ENCODE measurements around the gene DLL1. TPM values are rescaled to one million over a fixed set of nuclear protein-coding genes. Genes with fewer than 3 reads are reported as not detected.

DLL1 gene
- total and polyA plus RNA-seq, 9 of the 15 experiments (the other 6 are each of a cell fraction or from before 2014, with no cell fraction given) = not detected

DNA sequence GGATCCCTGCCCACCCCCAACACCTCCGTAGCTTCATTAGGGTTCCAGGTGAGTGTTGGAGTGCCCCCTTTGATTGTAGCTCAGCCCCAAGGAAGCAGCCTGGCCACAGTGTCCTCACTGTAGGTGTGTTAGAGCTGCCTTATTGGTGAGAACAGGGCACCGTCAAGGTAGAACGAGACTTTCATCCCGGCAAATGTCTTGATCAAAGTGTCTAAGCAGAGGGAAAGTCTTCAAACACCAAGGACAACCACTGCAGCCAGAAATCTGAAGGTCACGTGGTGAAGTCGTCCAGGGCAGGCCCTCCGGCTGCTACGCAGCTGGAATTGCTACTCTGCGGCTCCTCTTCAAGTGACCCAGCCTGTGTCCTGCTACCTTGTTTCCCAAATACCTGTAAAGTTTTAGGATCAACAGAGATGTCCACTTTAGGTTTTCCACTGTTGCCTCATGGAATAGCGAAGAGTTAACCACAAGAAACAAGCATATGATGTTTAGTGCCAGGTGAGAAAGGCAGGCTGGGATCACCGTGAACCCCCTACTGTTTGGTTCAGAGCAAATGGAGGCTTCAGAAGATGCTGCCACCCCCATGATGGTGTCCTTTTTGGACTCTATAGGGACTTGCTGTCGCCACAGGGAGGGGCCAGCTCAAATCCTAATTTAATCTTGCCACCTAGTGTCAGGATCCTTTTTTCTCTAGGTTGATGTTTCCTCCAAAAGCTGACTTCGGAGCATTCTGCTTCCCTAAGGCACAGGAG, 1.7 kb upstream of the DLL1 start (continued):
- TF ChIP-seq TSC22D4 (tag; IDR thresholded peaks at IDR 0.05) (no peak), NFATC3 (IDR thresholded peaks at IDR 0.05) (no peak), PTRF (tag; IDR thresholded peaks at IDR 0.05) (no peak), NELFE (IDR thresholded peaks at IDR 0.05; ENCODE audit: insufficient read depth, insufficient read length) (no peak), YY1 (IDR thresholded peaks at IDR 0.05; ENCODE audit: borderline replicate concordance in 1 of 3, control insufficient read depth in 1 of 3, extremely low read depth in 1 of 3, insufficient read depth in 3 of 3, insufficient read length in 1 of 3, insufficient replicate concordance in 2 of 3, low read depth in 1 of 3, low read length in 2 of 3) (peak in 1 of 3 experiments; percentile 41)
- TF ChIP-seq, protein P1, sequence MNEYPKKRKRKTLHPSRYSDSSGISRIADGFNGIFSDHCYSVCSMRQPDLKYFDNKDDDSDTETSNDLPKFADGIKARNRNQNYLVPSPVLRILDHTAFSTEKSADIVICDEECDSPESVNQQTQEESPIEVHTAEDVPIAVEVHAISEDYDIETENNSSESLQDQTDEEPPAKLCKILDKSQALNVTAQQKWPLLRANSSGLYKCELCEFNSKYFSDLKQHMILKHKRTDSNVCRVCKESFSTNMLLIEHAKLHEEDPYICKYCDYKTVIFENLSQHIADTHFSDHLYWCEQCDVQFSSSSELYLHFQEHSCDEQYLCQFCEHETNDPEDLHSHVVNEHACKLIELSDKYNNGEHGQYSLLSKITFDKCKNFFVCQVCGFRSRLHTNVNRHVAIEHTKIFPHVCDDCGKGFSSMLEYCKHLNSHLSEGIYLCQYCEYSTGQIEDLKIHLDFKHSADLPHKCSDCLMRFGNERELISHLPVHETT (CRISPR knock-in tag; conservative IDR thresholded peaks at IDR 0.05 in 1 of 2, IDR thresholded peaks at IDR 0.05 in 1 of 2) = no peak
- TF ChIP-seq, protein P2, sequence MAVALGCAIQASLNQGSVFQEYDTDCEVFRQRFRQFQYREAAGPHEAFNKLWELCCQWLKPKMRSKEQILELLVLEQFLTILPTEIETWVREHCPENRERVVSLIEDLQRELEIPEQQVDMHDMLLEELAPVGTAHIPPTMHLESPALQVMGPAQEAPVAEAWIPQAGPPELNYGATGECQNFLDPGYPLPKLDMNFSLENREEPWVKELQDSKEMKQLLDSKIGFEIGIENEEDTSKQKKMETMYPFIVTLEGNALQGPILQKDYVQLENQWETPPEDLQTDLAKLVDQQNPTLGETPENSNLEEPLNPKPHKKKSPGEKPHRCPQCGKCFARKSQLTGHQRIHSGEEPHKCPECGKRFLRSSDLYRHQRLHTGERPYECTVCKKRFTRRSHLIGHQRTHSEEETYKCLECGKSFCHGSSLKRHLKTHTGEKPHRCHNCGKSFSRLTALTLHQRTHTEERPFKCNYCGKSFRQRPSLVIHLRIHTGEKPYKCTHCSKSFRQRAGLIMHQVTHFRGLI (CRISPR knock-in tag; IDR thresholded peaks at IDR 0.05) = no peak
- TF ChIP-seq, protein P3, sequence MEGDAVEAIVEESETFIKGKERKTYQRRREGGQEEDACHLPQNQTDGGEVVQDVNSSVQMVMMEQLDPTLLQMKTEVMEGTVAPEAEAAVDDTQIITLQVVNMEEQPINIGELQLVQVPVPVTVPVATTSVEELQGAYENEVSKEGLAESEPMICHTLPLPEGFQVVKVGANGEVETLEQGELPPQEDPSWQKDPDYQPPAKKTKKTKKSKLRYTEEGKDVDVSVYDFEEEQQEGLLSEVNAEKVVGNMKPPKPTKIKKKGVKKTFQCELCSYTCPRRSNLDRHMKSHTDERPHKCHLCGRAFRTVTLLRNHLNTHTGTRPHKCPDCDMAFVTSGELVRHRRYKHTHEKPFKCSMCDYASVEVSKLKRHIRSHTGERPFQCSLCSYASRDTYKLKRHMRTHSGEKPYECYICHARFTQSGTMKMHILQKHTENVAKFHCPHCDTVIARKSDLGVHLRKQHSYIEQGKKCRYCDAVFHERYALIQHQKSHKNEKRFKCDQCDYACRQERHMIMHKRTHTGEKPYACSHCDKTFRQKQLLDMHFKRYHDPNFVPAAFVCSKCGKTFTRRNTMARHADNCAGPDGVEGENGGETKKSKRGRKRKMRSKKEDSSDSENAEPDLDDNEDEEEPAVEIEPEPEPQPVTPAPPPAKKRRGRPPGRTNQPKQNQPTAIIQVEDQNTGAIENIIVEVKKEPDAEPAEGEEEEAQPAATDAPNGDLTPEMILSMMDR (IDR thresholded peaks at IDR 0.05 in 2 of 3, conservative IDR thresholded peaks at IDR 0.05 in 1 of 3; ENCODE audit: insufficient read depth in 2 of 3, low read depth in 1 of 3, low read length in 3 of 3) = peak in 2 of 3 experiments; percentile 21 to 43; a peak in 2 of 6 replicates
- TF ChIP-seq, protein P4, sequence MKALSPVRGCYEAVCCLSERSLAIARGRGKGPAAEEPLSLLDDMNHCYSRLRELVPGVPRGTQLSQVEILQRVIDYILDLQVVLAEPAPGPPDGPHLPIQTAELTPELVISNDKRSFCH (CRISPR knock-in tag; IDR thresholded peaks at IDR 0.05) = no peak
- TF ChIP-seq, protein P4 (tag; IDR thresholded peaks at IDR 0.05) = 0 out of 2 replicates have a peak, but pooled peaks have one; percentile 20
- TF ChIP-seq, protein P5, sequence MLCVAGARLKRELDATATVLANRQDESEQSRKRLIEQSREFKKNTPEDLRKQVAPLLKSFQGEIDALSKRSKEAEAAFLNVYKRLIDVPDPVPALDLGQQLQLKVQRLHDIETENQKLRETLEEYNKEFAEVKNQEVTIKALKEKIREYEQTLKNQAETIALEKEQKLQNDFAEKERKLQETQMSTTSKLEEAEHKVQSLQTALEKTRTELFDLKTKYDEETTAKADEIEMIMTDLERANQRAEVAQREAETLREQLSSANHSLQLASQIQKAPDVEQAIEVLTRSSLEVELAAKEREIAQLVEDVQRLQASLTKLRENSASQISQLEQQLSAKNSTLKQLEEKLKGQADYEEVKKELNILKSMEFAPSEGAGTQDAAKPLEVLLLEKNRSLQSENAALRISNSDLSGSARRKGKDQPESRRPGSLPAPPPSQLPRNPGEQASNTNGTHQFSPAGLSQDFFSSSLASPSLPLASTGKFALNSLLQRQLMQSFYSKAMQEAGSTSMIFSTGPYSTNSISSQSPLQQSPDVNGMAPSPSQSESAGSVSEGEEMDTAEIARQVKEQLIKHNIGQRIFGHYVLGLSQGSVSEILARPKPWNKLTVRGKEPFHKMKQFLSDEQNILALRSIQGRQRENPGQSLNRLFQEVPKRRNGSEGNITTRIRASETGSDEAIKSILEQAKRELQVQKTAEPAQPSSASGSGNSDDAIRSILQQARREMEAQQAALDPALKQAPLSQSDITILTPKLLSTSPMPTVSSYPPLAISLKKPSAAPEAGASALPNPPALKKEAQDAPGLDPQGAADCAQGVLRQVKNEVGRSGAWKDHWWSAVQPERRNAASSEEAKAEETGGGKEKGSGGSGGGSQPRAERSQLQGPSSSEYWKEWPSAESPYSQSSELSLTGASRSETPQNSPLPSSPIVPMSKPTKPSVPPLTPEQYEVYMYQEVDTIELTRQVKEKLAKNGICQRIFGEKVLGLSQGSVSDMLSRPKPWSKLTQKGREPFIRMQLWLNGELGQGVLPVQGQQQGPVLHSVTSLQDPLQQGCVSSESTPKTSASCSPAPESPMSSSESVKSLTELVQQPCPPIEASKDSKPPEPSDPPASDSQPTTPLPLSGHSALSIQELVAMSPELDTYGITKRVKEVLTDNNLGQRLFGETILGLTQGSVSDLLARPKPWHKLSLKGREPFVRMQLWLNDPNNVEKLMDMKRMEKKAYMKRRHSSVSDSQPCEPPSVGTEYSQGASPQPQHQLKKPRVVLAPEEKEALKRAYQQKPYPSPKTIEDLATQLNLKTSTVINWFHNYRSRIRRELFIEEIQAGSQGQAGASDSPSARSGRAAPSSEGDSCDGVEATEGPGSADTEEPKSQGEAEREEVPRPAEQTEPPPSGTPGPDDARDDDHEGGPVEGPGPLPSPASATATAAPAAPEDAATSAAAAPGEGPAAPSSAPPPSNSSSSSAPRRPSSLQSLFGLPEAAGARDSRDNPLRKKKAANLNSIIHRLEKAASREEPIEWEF (CRISPR knock-in tag; IDR thresholded peaks at IDR 0.05) = no peak
- TF ChIP-seq, protein P6, sequence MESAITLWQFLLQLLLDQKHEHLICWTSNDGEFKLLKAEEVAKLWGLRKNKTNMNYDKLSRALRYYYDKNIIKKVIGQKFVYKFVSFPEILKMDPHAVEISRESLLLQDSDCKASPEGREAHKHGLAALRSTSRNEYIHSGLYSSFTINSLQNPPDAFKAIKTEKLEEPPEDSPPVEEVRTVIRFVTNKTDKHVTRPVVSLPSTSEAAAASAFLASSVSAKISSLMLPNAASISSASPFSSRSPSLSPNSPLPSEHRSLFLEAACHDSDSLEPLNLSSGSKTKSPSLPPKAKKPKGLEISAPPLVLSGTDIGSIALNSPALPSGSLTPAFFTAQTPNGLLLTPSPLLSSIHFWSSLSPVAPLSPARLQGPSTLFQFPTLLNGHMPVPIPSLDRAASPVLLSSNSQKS (CRISPR knock-in tag; IDR thresholded peaks at IDR 0.05) = no peak
